DND-41 (cell line): Measurements from ENCODE around the gene DUSP7.
A peak's percentile ranks its signal among the peaks of the same experiment; 100 is the strongest.

Experiments used
- ATAC-seq: fragments of 200-7000 bp; cut with Tn5 transposase; 3 replicates; pipeline ENCODE4 v1.9.1; 2021; ENCODE audit warnings: low read depth; ENCODE audit not compliant: insufficient read depth
- DNase-seq: peaks from one replicate; pipeline ENCODE4 v3.0.0-alpha.2; 2020
- H2AFZ ChIP-seq: 2 replicates; pipeline ENCODE4 v1.6.0; 2012; ENCODE audit warnings: low read depth, low read length
- H3K27ac ChIP-seq: 2 replicates; pipeline ENCODE4 v1.5.1; 2012; ENCODE audit warnings: low read length, inconsistent platforms
- H3K27me3 ChIP-seq: fragments of 200-600 bp; sonication (generic); 2 replicates; pipeline ENCODE4 v1.6.0; 2012; ENCODE audit warnings: low read length, mild to moderate bottlenecking, inconsistent platforms; ENCODE audit not compliant: insufficient read depth, poor library complexity
- H3K36me3 ChIP-seq: 2 replicates; pipeline ENCODE4 v1.5.1; 2012; ENCODE audit warnings: low read length, inconsistent platforms; ENCODE audit not compliant: insufficient read depth
- H3K4me1 ChIP-seq: 2 replicates; pipeline ENCODE4 v1.5.1; 2012; ENCODE audit warnings: mild to moderate bottlenecking, low read length; ENCODE audit not compliant: insufficient read depth
- H3K4me2 ChIP-seq: 2 replicates; pipeline ENCODE4 v1.6.0; 2012; ENCODE audit warnings: mild to moderate bottlenecking, moderate library complexity, low read length, inconsistent platforms; ENCODE audit not compliant: insufficient read depth
- H3K4me3 ChIP-seq, 2 experiments: fragments of 200-600 bp in 1 of 2; shearing (Covaris generic) in 1 of 2; 2 replicates each; pipeline ENCODE4 v1.5.1; 2012 to 2016; ENCODE audit warnings: inconsistent platforms in 2 of 2, low read length in 2 of 2, mild to moderate bottlenecking in 2 of 2, low read depth in 1 of 2, moderate library complexity in 1 of 2
- H3K79me2 ChIP-seq: 2 replicates; pipeline ENCODE4 v1.6.0; 2012; ENCODE audit warnings: low read length, inconsistent platforms; ENCODE audit not compliant: insufficient read depth
- H3K9ac ChIP-seq: 2 replicates; pipeline ENCODE4 v1.6.0; 2012; ENCODE audit warnings: low read depth, mild to moderate bottlenecking, inconsistent platforms, low read length, moderate library complexity
- H3K9me3 ChIP-seq: 2 replicates; pipeline ENCODE4 v1.5.1; 2012; ENCODE audit warnings: low read length, moderate library complexity, mild to moderate bottlenecking, inconsistent platforms; ENCODE audit not compliant: insufficient read depth, severe bottlenecking
- H4K20me1 ChIP-seq: 2 replicates; pipeline ENCODE4 v1.6.0; 2012; ENCODE audit warnings: low read length; ENCODE audit not compliant: insufficient read depth
- EZH2 ChIP-seq: IDR thresholded peaks from 3 replicates; pipeline ENCODE4 v1.6.1; 2012; ENCODE audit warnings: borderline replicate concordance, low read depth, mild to moderate bottlenecking, moderate library complexity, low read length, inconsistent platforms; ENCODE audit not compliant: severe bottlenecking
- TF ChIP-seq, protein P1 (sequence below): IDR thresholded peaks from 2 replicates; pipeline ENCODE4 v1.5.1; 2012; ENCODE audit warnings: borderline replicate concordance, low read length, moderate library complexity, mild to moderate bottlenecking; ENCODE audit not compliant: poor library complexity, severe bottlenecking; ENCODE audit errors: extremely low read depth

The DUSP7 gene

DNA sequence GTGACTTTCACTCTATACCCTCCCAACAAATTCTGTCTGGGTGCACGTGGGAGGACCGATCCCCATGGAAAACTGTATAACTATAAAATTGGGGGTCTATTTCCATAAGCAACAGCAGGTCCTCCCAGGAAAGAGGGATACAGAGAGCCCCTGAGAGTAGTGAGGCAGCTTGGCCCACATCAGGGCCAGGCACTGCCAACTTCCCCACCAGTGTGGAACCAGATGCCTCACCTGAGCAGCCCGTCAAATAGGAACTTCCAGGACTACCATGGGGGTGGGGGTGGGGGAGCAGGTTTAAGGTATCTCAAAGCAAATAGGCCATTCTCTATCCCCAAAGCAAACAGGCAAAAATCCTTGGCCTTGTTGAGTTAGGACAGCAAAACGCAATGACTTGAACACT, 33.3 kb upstream of the DUSP7 start:
- H3K4me1 ChIP-seq, result peaks cover 8% of the 10 kb centered on the region
- peaks cover 15% of the 10 kb centered on the region; the same call in 1 of the 2 replicates for H4K20me1 ChIP-seq
- H3K4me2 ChIP-seq, result no peak overlapping the region
- no peak overlapping the region for H2AFZ ChIP-seq
- DNase-seq, result no peak
- no peak overlapping the region for H3K4me3 ChIP-seq
- ATAC-seq, result no peak
- H3K9me3 ChIP-seq, result no peaks in the 10 kb centered on the region
- no peaks in the 10 kb centered on the region for H3K27me3 ChIP-seq
- no peak overlapping the region for H3K27ac ChIP-seq
- H3K36me3 ChIP-seq, result peaks cover 66% of the 10 kb centered on the region
- H3K9ac ChIP-seq, result no peak overlapping the region
- TF ChIP-seq, protein P1, sequence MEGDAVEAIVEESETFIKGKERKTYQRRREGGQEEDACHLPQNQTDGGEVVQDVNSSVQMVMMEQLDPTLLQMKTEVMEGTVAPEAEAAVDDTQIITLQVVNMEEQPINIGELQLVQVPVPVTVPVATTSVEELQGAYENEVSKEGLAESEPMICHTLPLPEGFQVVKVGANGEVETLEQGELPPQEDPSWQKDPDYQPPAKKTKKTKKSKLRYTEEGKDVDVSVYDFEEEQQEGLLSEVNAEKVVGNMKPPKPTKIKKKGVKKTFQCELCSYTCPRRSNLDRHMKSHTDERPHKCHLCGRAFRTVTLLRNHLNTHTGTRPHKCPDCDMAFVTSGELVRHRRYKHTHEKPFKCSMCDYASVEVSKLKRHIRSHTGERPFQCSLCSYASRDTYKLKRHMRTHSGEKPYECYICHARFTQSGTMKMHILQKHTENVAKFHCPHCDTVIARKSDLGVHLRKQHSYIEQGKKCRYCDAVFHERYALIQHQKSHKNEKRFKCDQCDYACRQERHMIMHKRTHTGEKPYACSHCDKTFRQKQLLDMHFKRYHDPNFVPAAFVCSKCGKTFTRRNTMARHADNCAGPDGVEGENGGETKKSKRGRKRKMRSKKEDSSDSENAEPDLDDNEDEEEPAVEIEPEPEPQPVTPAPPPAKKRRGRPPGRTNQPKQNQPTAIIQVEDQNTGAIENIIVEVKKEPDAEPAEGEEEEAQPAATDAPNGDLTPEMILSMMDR, result no peak
- H3K79me2 ChIP-seq, result no peaks in the 10 kb centered on the region

DNA sequence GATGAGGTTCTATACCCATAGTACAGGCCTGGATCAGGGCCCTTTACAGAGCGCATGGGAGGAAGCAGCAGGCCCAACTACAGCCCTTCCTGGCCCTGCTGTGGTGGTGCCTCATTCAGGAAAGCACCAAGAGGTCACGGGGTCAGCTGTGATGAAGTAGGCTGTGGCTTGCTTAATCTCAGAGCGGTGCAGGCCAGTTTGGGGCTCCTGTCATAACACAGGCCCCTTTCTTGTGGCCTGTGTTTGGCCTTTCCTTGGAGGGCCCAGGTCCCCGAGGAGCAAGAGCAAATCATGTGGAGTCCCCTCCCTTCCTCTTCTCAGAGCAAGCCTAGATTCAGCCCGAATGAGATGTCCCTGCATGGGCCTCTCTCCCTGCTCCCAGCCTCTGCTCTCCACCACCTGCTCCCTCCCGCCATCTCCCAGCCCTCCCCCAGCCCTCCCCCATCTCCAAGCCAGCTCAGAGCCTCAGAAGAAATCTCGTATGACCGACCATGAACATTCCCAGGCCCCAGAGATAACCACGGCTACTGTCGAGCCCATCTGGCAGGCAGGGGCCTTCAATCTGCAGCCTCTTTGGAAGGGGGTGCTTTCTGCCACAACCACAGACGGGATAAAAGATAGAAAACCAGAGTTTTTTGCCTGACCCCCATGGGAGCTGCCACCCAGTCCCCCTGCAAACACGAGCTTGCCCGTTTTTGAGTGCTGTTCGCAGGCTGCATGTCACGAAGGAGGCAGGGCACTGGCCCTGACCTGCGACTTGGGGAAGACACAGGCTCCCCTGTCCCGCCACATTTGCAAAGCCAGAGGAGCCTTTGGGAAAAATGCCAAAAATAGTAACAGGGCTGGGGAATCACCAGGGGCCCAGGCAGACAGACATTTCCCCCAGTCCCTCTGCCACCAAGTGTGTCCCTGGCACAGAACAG, 32.3 kb upstream of the DUSP7 start:
- Histone ChIP-seq H3K27ac (no peak overlapping the region), H3K4me1 (peaks cover 8% of the 10 kb centered on the region), H4K20me1 (peaks cover 17% of the 10 kb centered on the region; the same call in 1 of the 2 replicates), H3K9ac (no peak overlapping the region), H3K9me3 (no peaks in the 10 kb centered on the region), H3K27me3 (no peaks in the 10 kb centered on the region), H2AFZ (no peak overlapping the region), H3K4me3 (no peak overlapping the region), H3K79me2 (no peaks in the 10 kb centered on the region), H3K4me2 (no peak overlapping the region), H3K36me3 (peaks cover 66% of the 10 kb centered on the region)
- ATAC-seq (no peak), DNase-seq (no peak)
- TF ChIP-seq, protein P1, result no peak
- TF ChIP-seq EZH2, result no peak

DNA sequence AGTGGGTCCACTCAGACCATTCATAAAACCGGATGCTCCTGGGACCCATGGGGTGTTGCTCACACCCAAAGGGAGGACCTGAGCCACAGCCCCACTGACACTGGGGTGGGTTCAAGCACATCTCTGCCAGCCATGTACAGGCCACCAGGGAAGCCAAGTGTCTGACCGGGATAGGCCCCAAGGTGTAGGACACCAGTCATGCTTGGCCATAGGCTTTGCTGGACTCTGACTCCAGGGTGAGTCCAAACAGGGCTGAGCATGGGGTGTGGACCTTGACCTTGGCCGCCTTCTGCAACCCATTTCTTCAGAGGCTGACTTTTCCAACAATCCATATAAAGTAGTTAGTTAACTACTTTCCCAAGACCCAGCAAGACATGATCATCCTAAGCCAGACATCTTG, 31.4 kb upstream of the DUSP7 start:
- no peak overlapping the region for H3K4me3 ChIP-seq
- no peak overlapping the region for H2AFZ ChIP-seq
- no peak for DNase-seq
- H3K4me2 ChIP-seq, result no peak overlapping the region
- peak overlapping the region; percentile 51 for H3K27ac ChIP-seq
- H3K27me3 ChIP-seq, result no peaks in the 10 kb centered on the region
- H3K36me3 ChIP-seq, result peaks cover 62% of the 10 kb centered on the region
- TF ChIP-seq EZH2, result no peak
- TF ChIP-seq, protein P1, result no peak
- no peak for ATAC-seq
- peaks cover 17% of the 10 kb centered on the region; the same call in 1 of the 2 replicates for H4K20me1 ChIP-seq
- H3K9ac ChIP-seq, result no peak overlapping the region
- no peaks in the 10 kb centered on the region for H3K9me3 ChIP-seq
- H3K4me1 ChIP-seq, result peaks cover 8% of the 10 kb centered on the region
- H3K79me2 ChIP-seq, result no peaks in the 10 kb centered on the region
